ENCODE results near the gene HLCS. TPM values are rescaled to one million over a fixed set of nuclear protein-coding genes. Genes with fewer than 3 reads are reported as not detected.

Gene HLCS
- total RNA-seq, 1 donor from 2014 or later: 10.7 TPM

DNA sequence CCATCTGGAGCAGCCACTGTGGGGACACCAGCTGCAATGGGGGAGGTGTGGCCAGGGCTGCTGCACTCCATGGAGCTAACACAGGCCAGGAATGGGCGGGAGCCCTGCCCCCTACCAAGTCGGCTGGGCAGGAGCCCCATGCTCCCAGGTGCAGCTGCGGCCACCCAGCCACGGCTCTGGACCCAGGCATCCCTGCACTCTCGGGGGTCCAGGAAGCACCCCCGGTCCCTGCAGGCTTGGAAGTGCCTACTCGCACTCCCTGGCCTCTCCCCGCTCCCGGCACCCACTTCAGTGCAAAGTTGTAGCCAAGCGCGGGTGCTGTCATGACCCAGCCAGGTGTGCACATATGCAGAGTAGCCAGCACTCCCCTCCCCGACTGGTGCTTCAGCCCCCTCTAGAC, 91.8 kb downstream of the HLCS start:
- Histone ChIP-seq H3K4me3 (no peak overlapping the region), H3K27ac (no peak overlapping the region), H3K36me3 (no peaks in the 10 kb centered on the region), H3K27me3 (no peaks in the 10 kb centered on the region), H3K9me3 (peaks cover 0 to 6% of the 10 kb centered on the region in 2 donors), H3K4me1 (no peaks in the 10 kb centered on the region)
- TF ChIP-seq, protein P1, sequence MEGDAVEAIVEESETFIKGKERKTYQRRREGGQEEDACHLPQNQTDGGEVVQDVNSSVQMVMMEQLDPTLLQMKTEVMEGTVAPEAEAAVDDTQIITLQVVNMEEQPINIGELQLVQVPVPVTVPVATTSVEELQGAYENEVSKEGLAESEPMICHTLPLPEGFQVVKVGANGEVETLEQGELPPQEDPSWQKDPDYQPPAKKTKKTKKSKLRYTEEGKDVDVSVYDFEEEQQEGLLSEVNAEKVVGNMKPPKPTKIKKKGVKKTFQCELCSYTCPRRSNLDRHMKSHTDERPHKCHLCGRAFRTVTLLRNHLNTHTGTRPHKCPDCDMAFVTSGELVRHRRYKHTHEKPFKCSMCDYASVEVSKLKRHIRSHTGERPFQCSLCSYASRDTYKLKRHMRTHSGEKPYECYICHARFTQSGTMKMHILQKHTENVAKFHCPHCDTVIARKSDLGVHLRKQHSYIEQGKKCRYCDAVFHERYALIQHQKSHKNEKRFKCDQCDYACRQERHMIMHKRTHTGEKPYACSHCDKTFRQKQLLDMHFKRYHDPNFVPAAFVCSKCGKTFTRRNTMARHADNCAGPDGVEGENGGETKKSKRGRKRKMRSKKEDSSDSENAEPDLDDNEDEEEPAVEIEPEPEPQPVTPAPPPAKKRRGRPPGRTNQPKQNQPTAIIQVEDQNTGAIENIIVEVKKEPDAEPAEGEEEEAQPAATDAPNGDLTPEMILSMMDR (IDR thresholded peaks at IDR 0.05): no peak
- intact Hi-C loops (cut with DNase I): no loop called here
- no peak for DNase-seq (ENCODE audit: low spot score in 2 of 2)

DNA sequence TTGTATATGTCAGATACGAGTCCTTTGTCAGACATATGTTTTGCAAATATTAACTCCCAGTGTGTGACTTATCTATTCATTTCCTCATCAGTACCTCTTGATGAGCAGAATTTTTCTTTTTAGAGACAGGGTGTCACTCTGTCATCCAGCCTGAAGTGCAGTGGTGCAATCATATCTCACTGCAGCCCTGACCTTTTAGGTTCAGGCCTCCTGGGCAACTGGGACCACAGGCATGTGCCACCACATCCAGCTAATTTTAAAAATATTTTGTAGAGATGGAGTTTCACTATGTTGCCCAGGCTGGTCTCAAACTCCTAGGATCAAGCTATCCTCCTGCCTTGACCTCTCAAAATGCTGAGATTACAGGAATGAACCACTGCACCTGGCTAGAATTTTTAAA, 93.0 kb downstream of the HLCS start:
- Histone ChIP-seq H3K36me3 (no peaks in the 10 kb centered on the region), H3K27ac (no peak overlapping the region), H3K9me3 (peaks cover 0 to 6% of the 10 kb centered on the region in 2 donors), H3K4me1 (no peaks in the 10 kb centered on the region), H3K27me3 (no peaks in the 10 kb centered on the region), H3K4me3 (no peak overlapping the region)
- no peak for DNase-seq (ENCODE audit: low spot score in 2 of 2)
- intact Hi-C loops (cut with DNase I): no loop called here
- TF ChIP-seq, protein P1 (IDR thresholded peaks at IDR 0.05): no peak

DNA sequence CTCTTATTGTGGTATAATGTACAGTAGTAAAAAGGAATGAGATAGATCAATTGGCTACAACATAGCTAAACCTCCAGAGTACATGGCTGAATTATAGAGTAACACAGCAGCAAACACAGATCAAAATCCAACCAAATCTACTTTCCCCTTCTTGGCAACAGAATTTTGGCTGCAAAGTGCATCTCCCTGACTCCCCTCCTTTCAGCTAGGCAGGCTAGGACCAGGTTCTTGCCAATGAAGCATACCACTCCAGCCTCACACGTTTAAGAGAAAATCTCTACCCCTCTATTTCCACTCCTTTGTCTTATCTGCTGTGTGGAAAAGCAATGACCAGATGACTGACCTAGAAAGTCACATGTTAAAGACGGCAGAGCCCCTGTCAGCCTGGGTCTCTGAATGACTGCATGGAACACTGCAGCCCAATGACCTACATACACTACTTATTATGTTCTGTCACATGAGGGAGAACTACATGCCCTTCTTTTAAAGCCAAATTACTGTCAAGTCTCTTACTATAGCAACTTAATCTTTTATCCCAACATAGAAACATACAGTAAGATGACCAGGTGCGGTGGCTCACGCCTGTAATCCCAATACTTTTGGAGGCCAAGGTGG, 99.1 kb downstream of the HLCS start:
- H3K4me3 ChIP-seq: no peak overlapping the region
- H3K4me1 ChIP-seq: no peaks in the 10 kb centered on the region
- TF ChIP-seq, protein P1 (IDR thresholded peaks at IDR 0.05): no peak
- H3K27ac ChIP-seq: no peak overlapping the region
- no peaks in the 10 kb centered on the region for H3K27me3 ChIP-seq
- H3K36me3 ChIP-seq: no peaks in the 10 kb centered on the region
- intact Hi-C loops (cut with DNase I): no loop called here
- DNase-seq (ENCODE audit: low spot score in 2 of 2): no peak
- no peaks in the 10 kb centered on the region for H3K9me3 ChIP-seq

DNA sequence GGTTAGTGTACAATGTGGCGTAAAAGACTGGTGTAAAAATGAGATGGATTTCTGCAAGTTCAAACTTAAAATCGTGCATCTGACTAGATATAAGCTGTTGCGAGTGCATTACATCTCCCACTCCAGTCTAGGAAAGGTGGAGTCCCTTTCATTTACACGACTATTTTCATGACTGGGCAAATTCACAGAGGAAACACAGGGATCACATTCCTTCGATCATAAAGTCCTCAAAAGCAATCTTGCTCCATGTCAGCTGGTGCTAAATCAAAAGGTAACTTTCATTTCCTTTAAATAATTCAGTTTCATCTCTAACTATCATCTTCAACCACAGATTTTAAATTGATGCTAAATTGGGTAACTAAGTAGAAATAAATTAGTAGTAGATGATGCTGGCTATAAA, 100.0 kb downstream of the HLCS start:
- intact Hi-C loops (cut with DNase I): no loop called here
- Histone ChIP-seq H3K36me3 (no peaks in the 10 kb centered on the region), H3K27ac (no peak overlapping the region), H3K4me1 (no peaks in the 10 kb centered on the region), H3K4me3 (no peak overlapping the region), H3K27me3 (no peaks in the 10 kb centered on the region), H3K9me3 (no peaks in the 10 kb centered on the region)
- TF ChIP-seq, protein P1 (IDR thresholded peaks at IDR 0.05): no peak
- no peak for DNase-seq (ENCODE audit: low spot score in 2 of 2)

DNA sequence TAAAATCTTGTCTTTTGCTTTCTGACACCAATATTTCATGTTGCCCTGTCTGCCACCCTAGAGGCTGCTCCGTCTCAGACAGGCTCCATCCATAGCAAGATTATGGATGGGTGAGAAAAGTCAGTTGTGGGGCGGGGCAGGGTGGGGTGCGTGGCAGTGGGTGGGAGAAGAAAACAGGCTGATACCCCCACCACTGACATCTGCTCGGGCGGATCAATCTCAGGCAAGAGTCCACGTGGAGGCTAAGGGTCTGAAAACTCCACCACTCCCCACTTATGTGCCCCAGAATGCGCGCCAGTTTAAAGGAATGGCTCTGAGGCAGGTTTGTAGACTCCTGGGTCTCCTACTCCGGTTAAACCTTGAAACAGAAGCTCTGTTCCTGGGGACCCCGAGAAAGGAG, 101.5 kb downstream of the HLCS start:
- intact Hi-C loops (cut with DNase I): no loop called here
- Histone ChIP-seq H3K27me3 (no peaks in the 10 kb centered on the region), H3K4me3 (no peak overlapping the region), H3K9me3 (no peaks in the 10 kb centered on the region), H3K4me1 (no peaks in the 10 kb centered on the region), H3K36me3 (no peaks in the 10 kb centered on the region), H3K27ac (no peak overlapping the region)
- DNase-seq (ENCODE audit: low spot score in 2 of 2): no peak
- TF ChIP-seq, protein P1 (IDR thresholded peaks at IDR 0.05): no peak

DNA sequence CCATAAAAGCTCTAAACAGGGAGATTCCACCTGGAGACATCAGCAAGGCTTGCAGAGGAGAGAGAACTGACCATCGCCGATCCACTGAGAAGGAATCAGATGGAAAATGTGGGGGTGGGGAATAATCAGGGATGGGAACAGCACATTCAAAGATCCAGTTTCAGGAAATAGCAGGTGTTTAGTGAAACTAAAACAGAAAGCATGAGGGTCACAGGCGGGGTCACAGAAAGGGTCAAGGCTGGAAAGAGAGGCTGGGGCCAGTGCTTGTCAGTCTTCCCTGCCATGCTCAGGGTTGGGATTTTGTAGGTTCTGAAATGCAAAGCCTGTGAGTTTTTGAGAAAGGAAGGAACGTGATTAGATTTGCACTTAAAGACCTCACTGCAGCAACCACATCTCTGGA, 103.2 kb downstream of the HLCS start:
- DNase-seq (ENCODE audit: low spot score in 2 of 2): no peak
- H3K36me3 ChIP-seq: no peaks in the 10 kb centered on the region
- H3K4me1 ChIP-seq: no peaks in the 10 kb centered on the region
- TF ChIP-seq, protein P1 (IDR thresholded peaks at IDR 0.05): no peak
- H3K27ac ChIP-seq: no peak overlapping the region
- intact Hi-C loops (cut with DNase I): no loop called here
- no peaks in the 10 kb centered on the region for H3K27me3 ChIP-seq
- H3K9me3 ChIP-seq: no peaks in the 10 kb centered on the region
- H3K4me3 ChIP-seq: no peak overlapping the region

Data from ascending aorta (tissue), 2 donors.